Panc1 (cell line): ENCODE results near the gene GPR6. TPM values are rescaled to one million over a fixed set of nuclear protein-coding genes. Genes with fewer than 3 reads are reported as not detected.
A peak's percentile ranks its signal among the peaks of the same experiment; 100 is the strongest.

ENCODE experiments used
- ATAC-seq: fragments of 200-7000 bp; cut with Tn5 transposase; 2 replicates; pipeline ENCODE4 v1.9.1; 2020; ENCODE audit warnings: mild to moderate bottlenecking, moderate library complexity
- BruUV-seq: library from RNA; stranded (reverse); fragments of 400-500 nt; replicated peaks from 2 replicates; lab custom pipeline; 2021; lab: Mats Ljungman, UMichigan
- CTCF ChIA-PET: fragments of 300-600 bp; sonication (Branson Sonifier 250); formaldehyde crosslinking; loops from one replicate; lab custom pipeline; 2022; ENCODE audit warnings: antibody characterized with exemption; lab: Charles Lee
- POLR2A ChIA-PET: fragments of 300-600 bp; sonication (Branson Sonifier 250); formaldehyde crosslinking; loops from one replicate; lab custom pipeline; 2022; ENCODE audit warnings: antibody characterized with exemption; lab: Charles Lee
- DNase-seq: peaks from one replicate; pipeline ENCODE4 v3.0.0-alpha.2; 2010; ENCODE audit warnings: low read depth, low spot score
- H3K27ac ChIP-seq: 2 replicates; pipeline ENCODE4 v1.5.1; 2011; ENCODE audit warnings: mild to moderate bottlenecking, low read length, inconsistent platforms
- H3K27me3 ChIP-seq: fragments of 200-500 bp; sonication (Bioruptor generic); 2 replicates; pipeline ENCODE4 v1.6.0; 2014; ENCODE audit warnings: low read length, inconsistent platforms; ENCODE audit not compliant: control insufficient read depth, insufficient read depth
- H3K36me3 ChIP-seq: fragments of 200-500 bp; sonication (Bioruptor generic); 2 replicates; pipeline ENCODE4 v1.5.1; 2014; ENCODE audit warnings: inconsistent platforms, mild to moderate bottlenecking, low read length, moderate library complexity; ENCODE audit not compliant: control insufficient read depth, insufficient read depth
- H3K4me1 ChIP-seq: 2 replicates; pipeline ENCODE4 v1.5.1; 2011; ENCODE audit warnings: inconsistent platforms, mild to moderate bottlenecking, low read length, moderate library complexity; ENCODE audit not compliant: control insufficient read depth, insufficient read depth
- H3K4me3 ChIP-seq, 2 experiments: 2 replicates each; pipeline ENCODE4 v1.5.1; 2011 to 2012; ENCODE audit warnings: low read depth in 2 of 2, low read length in 2 of 2, mild to moderate bottlenecking in 2 of 2, inconsistent platforms in 1 of 2, moderate library complexity in 1 of 2
- H3K9me3 ChIP-seq: fragments of 200-500 bp; sonication (Bioruptor generic); 2 replicates; pipeline ENCODE4 v1.5.1; 2014; ENCODE audit warnings: low read depth, mild to moderate bottlenecking, inconsistent platforms, low read length, moderate library complexity; ENCODE audit not compliant: control insufficient read depth, insufficient read depth
- CTCF ChIP-seq: fragments of 450-650 bp; IDR thresholded peaks from 2 replicates; pipeline ENCODE4 v1.5.1; 2017; ENCODE audit warnings: mild to moderate bottlenecking
- POLR2AphosphoS5 ChIP-seq: IDR thresholded peaks from 2 replicates; pipeline ENCODE4 v1.6.1; 2012; ENCODE audit warnings: mild to moderate bottlenecking, low read depth, low read length, moderate library complexity
- REST ChIP-seq, 2 experiments: IDR thresholded peaks; 2 replicates each; pipeline ENCODE4 v1.6.1; 2011 to 2012; ENCODE audit warnings: low read depth in 2 of 2, control low read depth in 1 of 2, low read length in 1 of 2, mild to moderate bottlenecking in 1 of 2, moderate library complexity in 1 of 2; ENCODE audit not compliant: insufficient read depth in 1 of 2
- SIN3A ChIP-seq: IDR thresholded peaks from 2 replicates; pipeline ENCODE4 v1.6.1; 2012; ENCODE audit warnings: low read depth, mild to moderate bottlenecking, low read length, moderate library complexity, borderline replicate concordance; ENCODE audit not compliant: insufficient read depth
- TCF7L2 ChIP-seq: IDR thresholded peaks from 2 replicates; pipeline ENCODE4 v1.6.1; 2011; ENCODE audit warnings: mild to moderate bottlenecking, low read depth, low read length, inconsistent platforms
- in situ Hi-C: cut with HindIII; loops from 2 replicates; pipeline ENCODE4 v1.10.0; 2016; ENCODE audit warnings: low sequenced_read_pairs, low pct_unique_long_range_greater_than_20kb
- intact Hi-C: fragments of 100-400 bp; cut with micrococcal nuclease; formaldehyde crosslinking; loops from one replicate; pipeline ENCODE4 v1.10.0; 2022; ENCODE audit not compliant: unreplicated experiment
- total RNA-seq: library from RNA; stranded (reverse); gene quantifications from one replicate; pipeline ENCODE4 v1.2.1, GENCODE V29; 2021; ENCODE audit not compliant: unreplicated experiment

Gene GPR6
- total RNA-seq, 1 experiment from 2014 or later: not detected

GRCh38 chr6:109979033-109979921 is 1.2 kb downstream of the GPR6 start:
- Histone ChIP-seq H3K4me1 (no peaks in the 10 kb centered on the region), H3K4me3 (no peak overlapping the region), H3K36me3 (no peaks in the 10 kb centered on the region), H3K9me3 (no peaks in the 10 kb centered on the region), H3K27me3 (peaks cover 32% of the 10 kb centered on the region), H3K27ac (no peak overlapping the region)
- ChIA-PET POLR2A (interaction anchor here (0.7 kb wide), 1 partner anchor 395 kb away, joined by 3 read pairs; no protein-coding TSS in a partner anchor), CTCF (no interaction called here)
- DNase-seq (no peak), ATAC-seq (peak; percentile 26; the same call in 1 of the 2 replicates)
- in situ Hi-C loops: no loop called here
- intact Hi-C loops: no loop called here
- TF ChIP-seq REST (IDR thresholded peaks at IDR 0.05; ENCODE audit: insufficient read depth in 1 of 2, low read depth in 2 of 2, low read length in 1 of 2) (peak in 1 of 2 experiments; percentile 58; a peak in 2 of 4 replicates), TCF7L2 (no peak)
- no TSS peak for BruUV-seq

- CTCF ChIA-PET: no interaction called here
- intact Hi-C loops: no loop called here
Observed at GRCh38 chr6:109984410-109984809, 6.3 kb downstream of the GPR6 start.

More at GRCh38 chr6:109984410-109984809, 6.3 kb downstream of the GPR6 start:
- in situ Hi-C loops: no loop called here
- POLR2A ChIA-PET: no interaction called here
- Histone ChIP-seq H3K9me3 (no peaks in the 10 kb centered on the region), H3K27ac (no peak overlapping the region), H3K27me3 (peaks cover 10% of the 10 kb centered on the region), H3K4me3 (no peak overlapping the region), H3K36me3 (no peaks in the 10 kb centered on the region), H3K4me1 (no peaks in the 10 kb centered on the region)
- no peak for ATAC-seq
- no TSS peak for BruUV-seq
- TF ChIP-seq TCF7L2: no peak
- TF ChIP-seq POLR2AphosphoS5: no peak
- TF ChIP-seq SIN3A: no peak
- TF ChIP-seq CTCF: no peak
- no peak for DNase-seq
